Hepatocyte (in vitro differentiated cells): ENCODE results near the gene PALLD. TPM values are rescaled to one million over a fixed set of nuclear protein-coding genes. Genes with fewer than 3 reads are reported as not detected.

Source experiments
- DNase-seq: peaks from one replicate; pipeline ENCODE4 v3.0.0-alpha.2; 2016; ENCODE audit warnings: low spot score
- H2AFZ ChIP-seq: fragments of 200-600 bp; sonication (generic); 2 replicates; pipeline ENCODE4 v1.6.0; 2016; ENCODE audit warnings: antibody characterized with exemption, mild to moderate bottlenecking
- H3K27ac ChIP-seq: fragments of 200-600 bp; sonication (generic); 2 replicates; pipeline ENCODE4 v1.5.1; 2016; ENCODE audit warnings: mild to moderate bottlenecking
- H3K27me3 ChIP-seq: fragments of 200-600 bp; sonication (generic); 2 replicates; pipeline ENCODE4 v1.6.1; 2016
- H3K36me3 ChIP-seq: fragments of 200-600 bp; sonication (generic); replicated peaks from 2 replicates; pipeline ENCODE4 v1.5.1; 2016; ENCODE audit warnings: low read depth; ENCODE audit not compliant: insufficient read depth
- H3K4me1 ChIP-seq: fragments of 200-600 bp; sonication (generic); 2 replicates; pipeline ENCODE4 v1.5.1; 2016; ENCODE audit warnings: mild to moderate bottlenecking, moderate library complexity; ENCODE audit not compliant: insufficient read depth
- H3K4me2 ChIP-seq: fragments of 200-600 bp; sonication (generic); 2 replicates; pipeline ENCODE4 v1.6.0; 2016
- H3K4me3 ChIP-seq: fragments of 200-600 bp; sonication (generic); 2 replicates; pipeline ENCODE4 v1.5.1; 2016; ENCODE audit warnings: mild to moderate bottlenecking
- H3K79me2 ChIP-seq: fragments of 200-600 bp; sonication (generic); 2 replicates; pipeline ENCODE4 v1.6.0; 2017; ENCODE audit warnings: mild to moderate bottlenecking
- H3K9me2 ChIP-seq: fragments of 200-600 bp; sonication (generic); replicated peaks from 2 replicates; pipeline ENCODE4 v1.6.0; 2017; ENCODE audit warnings: mild to moderate bottlenecking; ENCODE audit not compliant: insufficient read depth
- H3K9me3 ChIP-seq: fragments of 200-600 bp; sonication (generic); 2 replicates; pipeline ENCODE4 v1.5.1; 2016; ENCODE audit warnings: low read depth, mild to moderate bottlenecking
- H4K20me1 ChIP-seq: fragments of 200-600 bp; sonication (generic); 2 replicates; pipeline ENCODE4 v1.6.0; 2016; ENCODE audit warnings: mild to moderate bottlenecking; ENCODE audit not compliant: insufficient read depth, poor library complexity, severe bottlenecking
- CTCF ChIP-seq: fragments of 200-600 bp; sonication (generic); IDR thresholded peaks from 2 replicates; pipeline ENCODE4 v1.5.1; 2016; ENCODE audit warnings: antibody characterized with exemption, mild to moderate bottlenecking; ENCODE audit not compliant: poor library complexity
- EZH2 ChIP-seq: fragments of 200-600 bp; sonication (generic); IDR thresholded peaks from 2 replicates; pipeline ENCODE4 v1.6.1; 2016; ENCODE audit warnings: antibody characterized with exemption, mild to moderate bottlenecking, borderline replicate concordance
- EZH2phosphoT487 ChIP-seq: fragments of 200-600 bp; sonication (generic); IDR thresholded peaks from one replicate; pipeline ENCODE4 v1.6.1; 2018; ENCODE audit warnings: antibody characterized with exemption, mild to moderate bottlenecking, low read depth, moderate library complexity; ENCODE audit not compliant: unreplicated experiment, severe bottlenecking
- WGBS: methylation state at CpG from one replicate; pipeline ENCODE4 v1.1.6; 2016; ENCODE audit warnings: low lambda C conversion rate; ENCODE audit errors: missing lambda C conversion rate; 5-methylcytosine and 5-hydroxymethylcytosine counted together
- polyA plus RNA-seq: library from polyadenylated mRNA; unstranded; fragments of >200 nt; fragmentation: Nextera tagmentation; extraction: Ambion mirVana; gene quantifications from 2 replicates; pipeline ENCODE4 v1.2.1, GENCODE V29; 2016
- total RNA-seq: library from RNA; depleted of rRNA; stranded (reverse); fragments of >200 nt; gene quantifications from 2 replicates; pipeline ENCODE4 v1.2.3, GENCODE V29; 2014

The PALLD gene
- total and polyA plus RNA-seq, 2 experiments from 2014 or later = 82.7 to 85.2 TPM

- Histone ChIP-seq H3K36me3 (no peaks in the 10 kb centered on the region), H3K4me3 (no peak overlapping the region), H3K4me2 (peak overlapping the region; percentile 45), H3K79me2 (no peaks in the 10 kb centered on the region), H3K4me1 (peaks cover 32% of the 10 kb centered on the region), H2AFZ (no peak overlapping the region), H3K27me3 (no peaks in the 10 kb centered on the region), H3K9me2 (no peaks in the 10 kb centered on the region), H4K20me1 (no peaks in the 10 kb centered on the region), H3K27ac (peak overlapping the region; percentile 81), H3K9me3 (no peaks in the 10 kb centered on the region)
- WGBS = 47% methylated on average over 4 of the region's 4 CpGs
- TF ChIP-seq CTCF = no peak
- TF ChIP-seq EZH2phosphoT487 = no peak
- TF ChIP-seq EZH2 = no peak
- DNase-seq = peak; percentile 43
These were observed 197.8 kb downstream of the PALLD start for GRCh38 chr4:168694667-168695066.

- H3K4me2 ChIP-seq = no peak overlapping the region
- no peak overlapping the region for H2AFZ ChIP-seq
- TF ChIP-seq CTCF = no peak
- TF ChIP-seq EZH2 = no peak
- TF ChIP-seq EZH2phosphoT487 = no peak
- no peaks in the 10 kb centered on the region for H3K36me3 ChIP-seq
- H3K27ac ChIP-seq = peak overlapping the region; percentile 81
- H3K4me3 ChIP-seq = no peak overlapping the region
- H3K4me1 ChIP-seq = peaks cover 32% of the 10 kb centered on the region
- WGBS = 69% methylated on average over 2 of the region's 2 CpGs
- DNase-seq = no peak
- no peaks in the 10 kb centered on the region for H3K9me3 ChIP-seq
- no peaks in the 10 kb centered on the region for H4K20me1 ChIP-seq
- H3K27me3 ChIP-seq = no peaks in the 10 kb centered on the region
- no peaks in the 10 kb centered on the region for H3K79me2 ChIP-seq
- no peaks in the 10 kb centered on the region for H3K9me2 ChIP-seq
These were observed 198.4 kb downstream of the PALLD start for GRCh38 chr4:168695288-168695687.

- H3K9me2 ChIP-seq = no peaks in the 10 kb centered on the region
- no peak for DNase-seq
- H3K79me2 ChIP-seq = no peaks in the 10 kb centered on the region
- H3K27me3 ChIP-seq = no peaks in the 10 kb centered on the region
- H3K4me3 ChIP-seq = no peak overlapping the region
- H3K4me2 ChIP-seq = no peak overlapping the region
- no peaks in the 10 kb centered on the region for H4K20me1 ChIP-seq
- no peaks in the 10 kb centered on the region for H3K9me3 ChIP-seq
- H2AFZ ChIP-seq = no peak overlapping the region
- WGBS = 37% methylated on average over 1 of the region's 1 CpG
- TF ChIP-seq EZH2phosphoT487 (no peak), CTCF (no peak), EZH2 (no peak)
- H3K4me1 ChIP-seq = peaks cover 32% of the 10 kb centered on the region
- peak overlapping the region; percentile 81 for H3K27ac ChIP-seq
- no peaks in the 10 kb centered on the region for H3K36me3 ChIP-seq
These were observed 199.4 kb downstream of the PALLD start for GRCh38 chr4:168696280-168696679.

- H3K27ac ChIP-seq = no peak overlapping the region
- H3K4me2 ChIP-seq = no peak overlapping the region
These were observed 200.0 kb downstream of the PALLD start for GRCh38 chr4:168696826-168697225.

More at GRCh38 chr4:168696826-168697225, 200.0 kb downstream of the PALLD start:
- H3K9me2 ChIP-seq = no peaks in the 10 kb centered on the region
- H4K20me1 ChIP-seq = no peaks in the 10 kb centered on the region
- DNase-seq = no peak
- H2AFZ ChIP-seq = no peak overlapping the region
- 84% methylated on average over 4 of the region's 4 CpGs for WGBS
- H3K4me3 ChIP-seq = no peak overlapping the region
- H3K36me3 ChIP-seq = no peaks in the 10 kb centered on the region
- H3K9me3 ChIP-seq = no peaks in the 10 kb centered on the region
- TF ChIP-seq CTCF = no peak
- no peak for TF ChIP-seq EZH2
- no peak for TF ChIP-seq EZH2phosphoT487
- peaks cover 27% of the 10 kb centered on the region for H3K4me1 ChIP-seq
- no peaks in the 10 kb centered on the region for H3K27me3 ChIP-seq
- H3K79me2 ChIP-seq = no peaks in the 10 kb centered on the region
